ENCODE measurements around the gene GLT6D1.

- TF ChIP-seq POLR2AphosphoS5 (IDR thresholded peaks at IDR 0.05; ENCODE audit: low read depth), result no peak
- TF ChIP-seq CTCF (IDR thresholded peaks at IDR 0.05; ENCODE audit: insufficient read depth, low read length), result no peak
These were observed 64.4 kb downstream of the GLT6D1 start for GRCh38 chr9:135574943-135575342.
